HPDE6-E6E7 (cell line): ENCODE results near the gene CELSR1.
"Not testable (repeated sequence)": the region's sequence is repeated elsewhere in the genome, so short reads cannot be mapped to it uniquely, and the experiment has no call there.

Experiments
- DNase-seq: peaks from one replicate; pipeline ENCODE4 v3.0.0; 2011; ENCODE audit warnings: missing footprints; ENCODE audit errors: extremely low spot score

CELSR1 gene

DNA sequence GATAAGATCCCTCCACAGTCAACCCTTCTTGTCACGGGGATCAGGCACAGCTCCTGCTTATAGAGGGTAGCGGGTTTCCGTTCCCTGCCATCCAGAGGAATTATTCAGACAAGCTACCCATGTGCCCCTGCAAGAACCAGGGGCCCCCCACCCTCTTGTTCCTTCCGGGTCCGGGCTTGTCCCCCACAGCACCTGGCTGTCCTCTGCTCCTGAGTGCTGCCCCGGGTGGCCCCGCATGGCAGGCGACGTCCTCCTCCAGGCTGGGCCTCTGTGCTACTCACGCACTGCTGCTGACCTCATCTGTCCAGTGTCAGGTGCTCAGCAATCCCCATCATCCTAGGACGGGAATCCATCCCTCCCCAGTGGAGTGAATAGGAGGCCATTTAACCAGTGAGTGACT, 24.7 kb downstream of the CELSR1 start:
- no peak for DNase-seq

- no peak for DNase-seq
Measured at GRCh38 chr22:46512039-46512370, 25.4 kb downstream of the CELSR1 start.

- no peak for DNase-seq
Measured at GRCh38 chr22:46511151-46512038, 26.0 kb downstream of the CELSR1 start.

- no peak for DNase-seq
Measured at GRCh38 chr22:46509416-46510089, 27.9 kb downstream of the CELSR1 start.

DNA sequence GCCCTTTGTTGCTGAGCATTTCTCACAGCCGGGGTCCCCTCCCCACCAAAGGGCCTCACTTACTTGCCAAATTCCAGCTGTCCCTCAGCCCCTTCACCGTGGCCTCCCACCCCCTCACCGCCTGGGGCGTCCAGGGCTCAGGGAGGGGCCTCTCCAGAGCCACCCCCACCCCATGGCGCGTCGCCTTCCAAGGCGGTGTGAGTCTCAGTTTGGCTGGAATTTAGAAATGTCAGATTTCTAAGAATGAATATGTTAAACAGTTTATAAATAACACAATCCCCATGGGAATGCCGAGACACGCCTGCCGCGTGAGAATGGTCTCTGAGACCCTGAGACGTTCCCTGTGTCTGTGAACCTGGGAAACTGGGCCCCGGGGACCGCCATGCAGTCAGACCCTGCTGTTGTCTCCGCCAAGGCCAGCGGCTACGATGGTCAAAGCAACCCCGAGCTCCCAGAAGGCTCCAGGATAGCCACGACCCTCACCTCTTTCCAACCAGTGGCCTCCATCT, 28.9 kb downstream of the CELSR1 start:
- no peak for DNase-seq

DNA sequence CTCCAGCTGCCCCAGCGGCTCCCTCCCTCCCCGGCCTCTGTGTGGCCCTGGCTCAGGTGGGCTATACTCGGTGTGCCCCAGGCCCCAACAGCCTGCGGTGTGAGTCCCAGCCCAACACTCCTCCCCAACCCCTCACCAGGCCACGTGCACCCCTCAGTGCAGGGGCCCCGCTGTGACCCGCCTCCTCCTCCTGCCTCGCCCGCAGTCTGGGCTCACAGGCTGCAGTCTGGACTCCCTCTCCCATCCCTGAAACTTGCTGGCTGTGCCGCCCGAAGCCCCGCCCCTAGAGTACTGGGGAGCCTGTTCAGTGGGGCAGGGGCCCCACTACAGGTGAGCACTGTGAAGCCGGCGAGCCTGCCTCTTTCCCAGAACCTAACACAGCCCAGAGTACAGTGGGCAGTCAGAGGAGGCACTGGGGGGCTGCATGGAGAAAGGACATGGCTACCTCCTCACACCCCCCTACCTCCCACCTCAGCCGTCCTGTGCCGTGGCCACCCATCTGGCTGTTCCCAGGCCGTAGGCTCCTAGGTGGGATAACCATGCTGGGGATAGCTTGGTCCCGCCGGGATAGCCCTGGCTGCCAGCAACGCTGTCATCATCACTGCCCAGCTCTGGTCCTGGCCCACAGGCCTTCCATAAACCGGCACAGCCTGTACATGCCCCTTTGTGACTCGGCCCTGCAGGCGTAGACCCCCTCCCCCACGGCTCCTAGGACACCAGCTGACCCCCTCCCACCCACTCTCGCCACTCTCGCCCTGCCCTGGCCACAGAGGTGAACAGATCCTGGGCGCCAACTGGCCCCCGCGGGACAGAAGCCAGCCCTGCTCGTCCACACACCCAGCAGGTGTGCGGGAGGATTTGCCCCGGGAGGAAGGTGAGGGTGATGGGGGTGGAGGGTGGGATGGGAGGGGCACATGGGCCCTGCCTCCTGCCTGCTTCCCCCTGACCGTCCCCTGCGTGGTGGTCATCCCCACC, 29.7 kb downstream of the CELSR1 start:
- DNase-seq = no peak

DNA sequence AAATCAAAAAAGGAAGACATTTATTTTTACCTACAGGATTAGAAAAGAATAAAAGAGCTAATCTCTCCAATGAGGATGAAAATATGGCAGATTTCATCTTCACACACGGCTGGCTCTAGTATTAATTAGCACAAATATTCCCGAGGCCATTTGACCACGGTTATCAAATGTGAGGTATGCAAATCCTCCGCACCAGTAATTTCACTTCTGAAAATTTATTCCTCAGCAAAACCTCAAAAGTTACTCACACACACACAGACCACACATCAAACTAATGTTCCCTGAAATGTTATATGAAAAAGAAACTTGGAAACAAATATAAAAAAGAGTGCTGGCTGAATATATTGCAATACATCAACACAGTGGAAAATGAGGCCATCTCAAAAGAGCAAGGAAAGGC, 32.8 kb downstream of the CELSR1 start:
- no peak for DNase-seq

DNA sequence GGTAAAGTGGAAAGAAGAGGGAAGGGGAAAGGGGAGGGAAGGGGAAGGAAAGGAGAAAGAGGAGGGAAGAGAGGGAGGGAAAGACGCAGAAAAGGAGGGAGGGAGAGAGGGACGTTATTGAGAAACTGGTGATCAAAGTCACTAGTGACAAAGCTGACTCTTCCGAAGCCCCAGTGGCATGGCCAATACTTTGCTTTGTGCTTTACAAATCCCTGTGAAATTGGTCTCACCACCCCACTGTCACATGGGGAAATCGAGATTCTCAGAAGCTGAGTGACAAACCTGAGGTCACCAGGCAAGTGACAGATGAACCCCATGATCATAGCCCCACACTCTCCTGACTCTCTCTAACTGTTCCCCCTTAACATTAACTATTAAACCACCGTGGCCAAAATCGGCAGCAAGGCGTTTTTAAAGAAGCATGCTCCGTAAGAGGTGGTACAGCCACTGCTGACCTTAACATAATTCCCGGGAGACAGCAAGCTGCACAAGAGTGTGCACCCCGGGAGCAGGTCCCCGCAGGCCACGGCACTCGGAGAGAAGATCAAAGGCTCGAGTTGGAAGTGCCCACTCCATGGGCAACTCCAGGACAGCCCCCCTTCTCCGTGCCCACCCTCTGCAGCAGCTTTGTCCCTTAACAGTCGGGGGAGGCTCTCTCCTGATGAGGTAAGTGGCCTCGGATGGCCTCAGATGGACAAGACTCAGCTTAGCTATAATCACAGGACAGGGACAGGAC, 34.8 kb downstream of the CELSR1 start:
- no peak for DNase-seq

GRCh38 chr22:46501701-46502100, 35.7 kb downstream of the CELSR1 start:
- peak; percentile 60 for DNase-seq

DNA sequence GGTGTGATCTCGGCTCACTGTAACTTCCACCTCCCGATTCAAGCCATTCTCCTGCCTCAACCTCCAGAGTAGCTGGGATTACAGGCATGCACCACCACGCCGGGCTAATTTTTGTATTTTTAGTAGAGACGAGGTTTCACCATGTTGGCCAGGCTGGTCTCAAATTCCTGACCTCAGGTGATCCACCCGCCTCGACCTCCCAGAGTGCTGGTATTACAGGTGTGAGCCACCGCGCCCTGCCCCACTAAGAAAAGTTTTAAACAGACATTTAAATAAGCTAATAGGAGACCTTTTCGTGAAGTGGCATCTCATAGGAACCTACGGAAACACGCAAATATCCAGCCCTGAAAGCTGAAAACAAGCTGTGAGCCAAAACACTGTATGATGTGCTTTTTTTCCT, 36.2 kb downstream of the CELSR1 start:
- not testable (repeated sequence) for DNase-seq

- no peak for DNase-seq
Measured at GRCh38 chr22:46500201-46500600, 37.2 kb downstream of the CELSR1 start.

DNA sequence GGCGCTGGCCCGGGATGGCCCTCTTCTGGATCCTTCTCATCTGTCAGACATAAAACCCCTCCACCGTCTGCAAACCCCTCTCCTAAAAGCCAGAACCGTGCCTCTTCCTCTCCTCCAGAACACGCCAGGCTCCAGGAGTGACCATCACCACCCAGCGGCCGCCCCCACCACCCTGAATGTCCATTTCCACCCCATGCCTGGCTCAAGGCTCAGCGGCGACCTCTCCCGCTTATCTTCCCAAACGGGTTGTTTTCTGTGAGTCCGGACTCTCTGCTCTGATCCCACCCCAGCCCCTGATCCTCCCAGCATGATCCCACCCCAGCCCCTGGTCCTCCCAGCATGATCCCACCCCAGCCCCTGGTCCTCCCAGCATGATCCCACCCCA, 37.6 kb downstream of the CELSR1 start:
- no peak for DNase-seq

DNA sequence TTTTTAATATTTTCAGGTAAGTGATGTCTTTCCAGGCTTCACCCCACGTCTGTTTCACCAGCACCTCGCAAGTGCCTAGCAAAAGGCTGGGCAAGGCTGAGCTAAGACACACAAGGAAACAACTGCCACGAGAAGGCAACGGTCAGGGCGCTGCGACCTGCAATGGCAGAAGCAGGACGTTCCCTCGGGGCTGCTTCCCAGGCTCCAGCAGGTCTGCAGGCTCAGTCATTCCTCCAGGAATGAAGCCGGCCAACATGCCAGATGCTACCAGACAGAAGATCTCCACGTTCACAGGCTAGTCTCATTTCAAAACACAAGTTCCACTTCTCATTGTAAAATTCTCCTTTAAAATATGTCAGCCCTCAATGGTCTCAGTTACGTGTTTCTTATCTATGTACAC, 45.5 kb downstream of the CELSR1 start:
- DNase-seq = no peak

DNA sequence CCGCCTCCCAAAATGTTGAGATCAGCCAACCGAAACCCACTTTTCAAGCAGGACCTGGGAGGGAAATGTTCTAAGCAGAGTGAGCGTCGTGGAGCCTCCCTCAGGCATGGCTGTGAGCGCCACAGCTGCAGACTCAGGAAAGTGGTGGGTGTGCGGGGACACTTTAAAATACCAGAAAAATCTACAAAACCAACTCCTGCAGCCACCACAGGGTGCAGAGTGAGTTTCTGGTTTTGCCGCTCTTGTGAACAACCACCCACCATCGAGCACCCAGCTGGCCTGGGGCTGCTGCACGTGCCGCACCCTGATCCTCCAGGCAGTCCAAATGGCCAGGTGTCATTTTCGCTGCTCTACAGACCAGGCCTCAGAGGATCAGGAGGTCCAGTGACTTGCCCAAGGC, 46.9 kb downstream of the CELSR1 start:
- no peak for DNase-seq

DNA sequence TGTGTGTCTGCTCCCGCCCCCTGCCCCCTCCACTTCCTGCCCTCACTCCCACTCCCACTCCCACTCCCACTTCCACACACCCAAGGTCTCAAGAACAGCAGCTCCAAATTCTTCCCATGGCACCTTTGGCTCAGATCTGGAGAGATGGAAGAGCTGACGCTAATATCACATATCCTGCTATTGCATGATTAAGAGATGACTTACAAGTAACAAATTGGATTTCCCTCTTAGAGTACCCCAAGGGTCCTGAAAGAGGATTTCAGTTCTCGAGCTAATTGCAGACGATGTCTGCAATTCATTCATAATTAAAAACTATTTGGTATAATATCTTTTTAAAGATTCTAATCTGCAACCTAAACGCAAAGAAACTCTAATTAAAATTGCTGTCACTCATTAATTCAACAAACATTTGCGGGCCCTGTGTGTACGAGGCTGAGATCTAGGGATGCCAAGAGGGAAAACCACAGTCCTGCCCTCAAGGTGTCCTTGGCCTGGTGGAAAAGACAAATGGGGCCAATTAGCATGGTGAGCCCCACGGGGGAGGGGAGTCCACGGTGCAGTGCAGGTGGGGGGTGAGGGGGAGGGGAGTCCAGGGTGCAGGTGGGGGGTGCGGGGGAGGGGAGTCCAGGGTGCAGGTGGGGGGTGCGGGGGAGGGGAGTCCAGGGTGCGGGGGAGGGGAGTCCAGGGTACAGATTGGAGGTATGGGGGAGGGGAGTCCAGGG, 50.3 kb downstream of the CELSR1 start:
- DNase-seq = no peak

DNA sequence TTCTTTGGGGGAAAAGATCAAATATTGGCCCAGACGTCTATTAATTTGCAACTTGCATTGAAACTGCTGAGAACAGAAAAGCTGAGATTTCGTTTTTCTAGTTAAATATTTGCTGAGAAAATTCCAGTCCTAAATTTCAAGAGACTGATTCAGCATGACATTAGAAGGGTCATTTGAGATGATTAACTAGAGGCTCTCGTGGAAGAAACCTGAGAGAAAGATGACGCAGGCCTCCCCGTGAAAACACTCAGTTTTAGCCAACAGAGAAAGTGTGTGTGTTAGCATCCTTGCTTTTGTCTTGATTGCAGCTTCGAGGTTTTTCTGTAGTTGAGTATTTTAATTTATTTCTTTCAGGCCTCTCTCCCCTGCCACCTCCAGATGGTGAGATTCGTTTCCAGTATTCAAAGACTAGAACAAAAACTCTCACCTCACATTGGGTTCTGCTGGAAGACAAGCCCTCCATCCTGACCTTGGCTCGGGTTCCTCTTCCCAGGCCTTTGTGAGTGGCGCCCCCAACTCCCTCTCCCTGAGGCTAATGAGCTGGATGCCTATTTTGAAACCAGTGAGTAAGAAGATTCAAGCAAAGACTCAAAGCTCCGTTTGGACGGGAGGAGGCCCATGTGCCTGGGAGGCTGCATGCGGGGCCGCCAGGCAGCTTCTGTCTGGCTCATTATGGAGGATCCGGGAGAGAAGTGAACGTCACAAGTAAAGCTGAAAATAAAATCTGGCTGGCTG, 52.4 kb downstream of the CELSR1 start:
- DNase-seq = no peak

GRCh38 chr22:46484156-46484860, 53.1 kb downstream of the CELSR1 start:
- no peak for DNase-seq

DNA sequence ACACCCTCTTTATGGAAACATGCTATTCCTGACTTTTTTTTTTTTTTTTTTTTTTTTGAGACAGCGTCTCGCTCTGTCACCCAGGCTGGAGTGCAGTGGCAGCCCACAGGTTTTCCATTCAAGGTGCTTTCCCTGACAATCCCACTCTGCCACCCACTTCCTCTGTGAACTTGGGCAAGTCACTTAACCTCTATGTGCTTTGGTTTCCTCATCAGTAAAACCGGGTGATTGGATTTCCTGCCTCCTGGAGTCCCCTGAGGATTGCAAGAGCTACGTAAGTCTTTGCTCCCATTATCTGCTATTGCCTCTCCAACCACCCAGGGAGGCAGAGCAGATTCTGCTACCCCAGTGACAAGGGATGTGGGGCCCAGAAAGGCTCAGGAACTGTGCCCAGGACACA, 54.1 kb downstream of the CELSR1 start:
- no peak for DNase-seq

DNA sequence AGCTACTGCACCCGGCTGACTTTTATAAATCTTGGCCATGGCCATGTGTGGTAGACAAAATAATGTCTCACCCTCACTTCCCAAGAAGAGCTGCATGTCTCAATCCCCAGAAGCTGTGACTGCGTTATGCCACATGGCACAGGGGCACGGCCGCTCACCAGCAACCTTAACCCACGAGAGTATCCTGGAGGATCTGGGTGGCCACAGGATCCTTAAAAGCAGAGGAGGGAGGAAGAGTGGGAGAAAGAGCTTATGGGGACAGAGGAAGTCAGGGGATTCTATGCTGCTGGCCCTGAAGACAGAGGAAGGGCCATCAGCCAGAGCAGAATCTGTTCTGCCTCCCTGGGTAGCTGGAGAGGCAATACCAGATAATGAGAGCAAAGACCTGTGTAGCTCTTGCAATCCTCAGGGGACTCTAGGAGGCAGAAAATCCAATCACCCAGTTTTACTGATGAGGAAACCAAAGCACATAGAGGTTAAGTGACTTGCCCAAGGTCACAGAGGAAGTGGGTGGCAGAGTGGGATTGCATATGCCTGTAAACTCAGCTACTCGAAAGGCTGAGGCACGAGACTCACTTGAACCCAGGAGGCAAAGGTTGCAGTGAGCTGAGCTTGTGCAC, 55.3 kb downstream of the CELSR1 start:
- DNase-seq = no peak
